ENCODE measurements around the gene KIF3C.

KIF3C gene

DNA sequence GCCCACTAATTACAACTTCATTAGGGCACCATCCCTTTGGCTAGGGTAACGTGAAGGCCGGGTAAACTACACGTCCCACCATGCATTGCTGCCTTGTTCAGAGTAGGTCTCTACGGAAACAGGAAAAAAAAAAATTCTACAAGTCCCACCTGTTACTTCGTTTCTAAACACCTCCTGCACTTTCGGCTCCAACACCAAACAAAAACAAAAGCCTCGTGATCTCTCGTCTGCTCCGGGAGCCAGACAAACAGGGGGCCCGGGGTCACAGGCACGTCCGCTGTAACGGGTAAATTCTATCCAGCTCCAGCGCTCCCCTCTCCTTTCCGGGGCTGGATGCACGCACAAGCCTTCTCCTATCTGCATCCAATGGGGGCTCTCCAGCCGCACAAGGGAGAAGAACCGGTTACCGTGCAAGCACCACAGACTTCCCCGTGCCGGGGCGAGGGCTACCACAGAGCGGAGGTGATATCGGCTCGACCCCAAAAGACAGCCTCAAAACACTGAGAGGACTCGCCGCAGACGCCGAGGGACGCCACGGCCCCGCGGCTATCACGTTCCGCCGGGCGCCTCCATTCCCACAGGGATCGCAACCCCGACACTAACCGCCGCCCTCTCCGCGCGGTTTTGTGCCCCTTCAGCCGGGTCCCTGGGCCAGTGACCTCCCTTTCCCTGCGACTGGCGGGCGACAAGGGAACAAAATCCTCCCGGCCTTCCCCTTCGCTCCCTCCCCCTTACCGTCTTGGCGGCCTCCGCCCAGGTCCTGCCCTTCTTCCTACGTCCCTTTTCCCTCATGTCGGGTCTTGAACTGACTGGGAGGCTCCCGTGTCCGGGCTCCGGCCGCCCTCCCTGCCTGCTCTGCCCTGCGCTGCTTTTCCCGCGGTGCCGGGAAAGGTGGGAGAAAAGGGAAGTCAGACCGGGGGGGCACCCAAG lies 104.6 kb downstream of the KIF3C start:
- DNase-seq (ENCODE audit: low spot score), result peak; percentile 71

Data from D341Med (cell line).